ENCODE results near the gene C16orf78.

- TF ChIP-seq ATF1 (CRISPR knock-in tag; IDR thresholded peaks at IDR 0.05), result no peak
- no peak for TF ChIP-seq ESRRA (CRISPR knock-in tag; IDR thresholded peaks at IDR 0.05; ENCODE audit: borderline replicate concordance)
- TF ChIP-seq NFE2L1 (CRISPR knock-in tag; IDR thresholded peaks at IDR 0.05), result no peak
- TF ChIP-seq USF2 (CRISPR knock-in tag; IDR thresholded peaks at IDR 0.05), result no peak
Measured at GRCh38 chr16:49417354-49417753, 43.8 kb downstream of the C16orf78 start.

Data from WTC11 (cell line).